AG09309 (cell line): ENCODE results near the gene TBPL1.

ENCODE experiments used
- DNase-seq: peaks from one replicate; pipeline ENCODE4 v3.0.0-alpha.2; 2010; ENCODE audit warnings: low read depth
- H3K4me3 ChIP-seq: 2 replicates; pipeline ENCODE4 v1.5.1; 2011; ENCODE audit warnings: mild to moderate bottlenecking, low read depth, low read length, moderate library complexity; ENCODE audit not compliant: control insufficient read depth
- TF ChIP-seq, protein P1 (sequence below): IDR thresholded peaks from 2 replicates; pipeline ENCODE4 v1.5.1; 2011; ENCODE audit warnings: mild to moderate bottlenecking, low read depth, low read length, inconsistent platforms; ENCODE audit not compliant: insufficient read depth, control insufficient read depth; ENCODE audit errors: missing control alignments

TBPL1 gene

DNA sequence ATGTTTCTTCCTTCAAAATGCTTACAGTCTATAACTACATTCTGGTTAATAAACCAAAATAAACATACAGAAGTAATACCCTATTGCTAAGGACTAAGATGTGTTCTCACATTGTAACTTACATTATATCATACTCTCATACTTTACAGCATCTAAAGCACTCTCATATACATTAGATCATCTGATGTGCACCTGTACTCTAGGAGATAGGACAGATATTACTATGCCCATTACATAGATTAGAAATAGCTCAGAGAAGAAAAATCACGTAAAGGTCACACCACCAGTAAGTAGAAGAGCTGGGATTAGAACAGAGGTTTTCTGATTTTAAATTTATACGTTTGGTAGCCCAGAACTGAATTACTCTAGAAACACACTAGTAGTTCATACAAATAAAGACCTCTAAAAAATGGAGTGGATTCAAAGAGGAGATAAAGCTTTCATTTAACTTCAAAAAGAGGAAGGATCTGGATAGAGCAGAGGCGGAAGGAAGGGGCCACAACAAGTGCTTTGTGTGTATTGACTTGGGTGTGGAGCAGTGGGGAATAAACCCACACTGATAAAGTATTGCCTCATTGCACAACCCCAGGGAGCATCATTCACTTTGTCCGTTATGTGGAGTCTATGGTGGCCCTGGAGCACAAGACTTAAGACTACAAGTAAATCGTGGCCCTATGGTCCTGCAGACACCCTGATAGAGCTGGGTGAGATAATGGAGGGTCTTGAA, 68.5 kb downstream of the TBPL1 start:
- TF ChIP-seq, protein P1, sequence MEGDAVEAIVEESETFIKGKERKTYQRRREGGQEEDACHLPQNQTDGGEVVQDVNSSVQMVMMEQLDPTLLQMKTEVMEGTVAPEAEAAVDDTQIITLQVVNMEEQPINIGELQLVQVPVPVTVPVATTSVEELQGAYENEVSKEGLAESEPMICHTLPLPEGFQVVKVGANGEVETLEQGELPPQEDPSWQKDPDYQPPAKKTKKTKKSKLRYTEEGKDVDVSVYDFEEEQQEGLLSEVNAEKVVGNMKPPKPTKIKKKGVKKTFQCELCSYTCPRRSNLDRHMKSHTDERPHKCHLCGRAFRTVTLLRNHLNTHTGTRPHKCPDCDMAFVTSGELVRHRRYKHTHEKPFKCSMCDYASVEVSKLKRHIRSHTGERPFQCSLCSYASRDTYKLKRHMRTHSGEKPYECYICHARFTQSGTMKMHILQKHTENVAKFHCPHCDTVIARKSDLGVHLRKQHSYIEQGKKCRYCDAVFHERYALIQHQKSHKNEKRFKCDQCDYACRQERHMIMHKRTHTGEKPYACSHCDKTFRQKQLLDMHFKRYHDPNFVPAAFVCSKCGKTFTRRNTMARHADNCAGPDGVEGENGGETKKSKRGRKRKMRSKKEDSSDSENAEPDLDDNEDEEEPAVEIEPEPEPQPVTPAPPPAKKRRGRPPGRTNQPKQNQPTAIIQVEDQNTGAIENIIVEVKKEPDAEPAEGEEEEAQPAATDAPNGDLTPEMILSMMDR: no peak
- no peak overlapping the region for H3K4me3 ChIP-seq
- no peak for DNase-seq

DNA sequence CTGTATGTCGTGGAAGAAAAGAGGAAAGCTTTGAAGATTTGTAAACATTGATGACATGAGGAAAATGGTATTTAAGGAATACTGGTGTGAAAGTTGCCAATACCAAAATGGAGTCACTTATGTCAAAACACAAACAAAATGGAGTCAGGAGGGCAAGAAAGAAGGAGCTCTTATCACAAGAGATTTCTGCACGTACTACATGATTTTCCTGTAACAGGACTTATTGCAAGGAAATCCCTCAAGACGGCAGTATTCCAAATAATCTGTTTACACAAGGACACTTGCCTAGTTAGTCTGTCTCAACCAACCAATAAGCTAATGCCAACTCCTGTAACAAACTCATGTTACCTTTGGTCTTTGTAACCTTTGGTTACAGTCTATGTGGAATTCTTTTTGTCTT, 69.6 kb downstream of the TBPL1 start:
- TF ChIP-seq, protein P1: no peak
- no peak overlapping the region for H3K4me3 ChIP-seq
- DNase-seq: no peak

DNA sequence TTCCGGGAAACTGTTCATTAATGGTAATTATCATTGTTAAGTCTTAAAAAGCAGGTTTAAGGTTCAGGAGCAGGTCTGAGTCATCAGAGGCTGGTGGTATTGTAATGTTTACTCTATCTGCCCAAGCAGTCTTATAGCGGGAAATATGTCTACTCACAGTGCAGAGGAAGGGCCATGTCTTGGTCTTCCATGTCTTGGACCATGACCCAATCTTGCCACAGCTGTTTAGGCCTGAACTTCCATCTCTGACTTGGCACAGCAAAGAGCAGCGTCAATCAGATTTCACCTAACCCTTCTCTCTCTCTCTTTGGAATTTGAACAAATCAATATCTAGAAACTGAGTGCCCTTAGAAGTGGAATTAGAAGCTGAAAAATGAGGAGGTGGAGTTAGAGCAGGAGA, 73.6 kb downstream of the TBPL1 start:
- TF ChIP-seq, protein P1: no peak
- H3K4me3 ChIP-seq: no peak overlapping the region
- DNase-seq: no peak

DNA sequence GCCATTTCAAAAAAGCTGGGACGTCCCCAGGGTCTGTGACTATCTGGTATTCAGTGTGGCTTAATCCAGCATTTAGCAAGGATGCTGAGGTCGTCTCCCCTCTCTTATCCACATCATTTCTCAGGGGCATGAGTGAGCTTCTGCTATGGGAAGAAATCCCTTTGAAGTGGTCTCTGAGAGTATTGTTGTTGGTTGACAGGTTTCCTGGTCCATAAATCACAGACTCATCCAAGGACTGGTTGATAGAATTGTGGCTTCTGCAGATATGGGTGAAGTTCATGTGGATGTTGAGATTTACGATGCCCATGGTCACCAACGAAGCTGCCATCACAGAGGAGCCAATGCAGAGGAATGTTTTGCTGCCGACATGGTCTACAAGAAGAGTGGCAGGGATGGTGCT, 75.4 kb downstream of the TBPL1 start:
- DNase-seq: no peak
- TF ChIP-seq, protein P1: no peak
- no peak overlapping the region for H3K4me3 ChIP-seq

DNA sequence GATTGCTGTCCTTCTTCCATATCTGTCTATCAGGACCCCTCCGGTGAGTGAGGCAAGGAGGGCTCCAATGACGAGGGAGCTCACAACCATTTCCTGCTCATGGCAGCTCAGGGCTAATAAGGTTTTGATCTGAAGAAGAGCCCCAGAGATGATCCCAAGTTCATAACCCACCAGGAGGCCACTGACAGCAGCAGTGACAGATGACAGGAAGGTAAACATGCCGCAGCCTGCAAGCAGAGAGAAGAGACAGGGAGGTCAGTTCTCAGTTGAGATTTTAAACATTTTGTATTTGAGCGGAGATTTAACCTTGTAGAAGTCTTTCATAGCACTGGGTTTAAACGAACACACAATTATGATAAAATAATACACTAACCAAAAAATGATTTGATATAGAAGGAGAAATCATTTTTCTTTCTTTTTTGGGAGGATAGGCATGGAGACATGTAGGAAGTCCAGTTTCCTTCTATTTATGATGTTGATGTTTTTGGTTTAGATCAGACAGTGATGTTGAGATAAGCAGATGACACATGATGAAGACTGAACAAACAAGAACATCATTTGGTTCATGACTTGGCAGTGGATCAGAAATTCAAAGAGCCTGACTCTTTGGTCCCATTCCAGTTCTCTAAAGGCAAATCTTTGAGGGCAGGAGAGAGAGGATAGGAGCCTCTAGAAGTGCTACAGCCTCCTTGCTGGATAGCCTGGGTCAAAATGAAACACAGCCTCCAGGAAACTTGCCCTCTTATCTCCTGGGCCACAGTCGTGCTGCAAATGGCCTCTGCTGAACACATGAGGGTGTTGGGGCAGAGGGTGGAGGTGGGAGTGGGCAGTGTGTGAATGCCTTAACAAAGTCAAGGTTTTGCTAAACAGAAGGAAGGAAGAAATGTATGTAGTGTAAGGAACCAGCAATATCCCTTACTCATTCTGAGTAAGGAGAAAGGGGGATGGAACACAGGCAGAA, 76.8 kb downstream of the TBPL1 start:
- no peak overlapping the region for H3K4me3 ChIP-seq
- DNase-seq: no peak
- TF ChIP-seq, protein P1: no peak

DNA sequence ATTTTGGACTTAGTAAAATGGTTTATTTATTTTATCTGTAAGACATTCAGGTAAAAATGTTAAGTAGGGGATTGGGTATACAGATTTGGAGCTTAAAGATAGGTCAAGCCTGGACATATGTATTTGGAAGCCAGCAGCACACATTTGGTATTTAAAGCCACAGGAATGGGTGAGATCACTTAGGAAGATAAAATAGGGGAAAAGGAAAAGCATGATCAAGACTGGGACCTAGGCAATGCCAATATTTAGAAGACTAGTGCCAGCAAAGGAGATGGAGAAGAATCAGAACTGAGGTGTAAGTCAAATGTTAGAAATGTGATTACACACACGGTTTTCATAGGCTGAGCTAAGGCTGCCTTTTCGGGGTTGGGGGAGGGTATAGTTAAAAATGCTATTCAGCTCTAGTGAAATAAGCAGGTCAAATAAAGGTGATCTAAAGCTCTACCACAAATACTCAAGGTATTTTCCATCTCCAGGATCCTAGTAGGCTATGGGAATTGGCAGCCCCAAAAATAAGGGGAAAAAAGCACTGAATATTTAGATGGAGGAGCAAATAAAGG, 78.8 kb downstream of the TBPL1 start:
- no peak for DNase-seq
- no peak overlapping the region for H3K4me3 ChIP-seq
- TF ChIP-seq, protein P1: no peak
